ENCODE results near the gene NIPSNAP2. TPM values are rescaled to one million over a fixed set of nuclear protein-coding genes. Genes with fewer than 3 reads are reported as not detected.

The NIPSNAP2 gene
- total and polyA plus RNA-seq, 2 of the 13 experiments (the other 11 are each of a cell fraction or from before 2014, with no cell fraction given): 40.3 to 61.5 TPM

DNA sequence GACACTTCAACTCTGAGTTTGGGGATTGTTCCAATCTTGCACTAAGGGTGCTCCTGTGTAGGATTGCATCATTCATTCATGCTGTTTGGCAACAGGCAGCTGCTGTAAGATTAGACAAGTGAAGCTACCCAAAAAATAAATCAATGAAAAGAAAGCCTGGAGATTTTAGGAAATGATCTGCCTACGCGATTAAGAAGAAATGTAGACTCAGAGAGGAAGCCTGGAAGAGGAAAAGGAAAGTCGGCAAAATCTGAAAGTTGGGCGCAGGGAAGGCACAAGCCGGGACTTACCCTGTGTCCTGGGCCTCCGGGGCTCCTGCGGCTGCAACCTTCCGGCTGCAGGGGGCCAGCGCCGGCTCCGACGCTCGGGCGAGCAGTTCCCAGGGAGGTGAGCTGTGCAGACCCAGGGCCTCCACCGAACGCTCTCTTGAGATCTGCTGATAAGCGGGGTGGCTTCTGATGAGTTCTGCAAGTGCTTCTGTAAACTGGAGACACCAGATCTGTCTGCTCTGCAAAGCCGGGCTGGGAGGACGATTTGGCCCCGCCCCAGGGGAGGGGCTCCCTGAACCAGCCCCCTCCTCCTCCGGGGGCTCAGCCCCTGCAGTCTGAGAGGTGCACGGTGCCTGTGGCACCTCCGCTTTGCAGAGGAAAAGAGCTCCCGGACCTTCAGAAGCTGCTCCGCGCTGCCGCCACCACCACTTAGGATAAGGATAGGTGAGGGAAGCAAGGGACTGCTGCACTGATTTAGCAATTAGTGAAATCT lies 69.5 kb downstream of the NIPSNAP2 start (continued):
- TF ChIP-seq, protein P1, sequence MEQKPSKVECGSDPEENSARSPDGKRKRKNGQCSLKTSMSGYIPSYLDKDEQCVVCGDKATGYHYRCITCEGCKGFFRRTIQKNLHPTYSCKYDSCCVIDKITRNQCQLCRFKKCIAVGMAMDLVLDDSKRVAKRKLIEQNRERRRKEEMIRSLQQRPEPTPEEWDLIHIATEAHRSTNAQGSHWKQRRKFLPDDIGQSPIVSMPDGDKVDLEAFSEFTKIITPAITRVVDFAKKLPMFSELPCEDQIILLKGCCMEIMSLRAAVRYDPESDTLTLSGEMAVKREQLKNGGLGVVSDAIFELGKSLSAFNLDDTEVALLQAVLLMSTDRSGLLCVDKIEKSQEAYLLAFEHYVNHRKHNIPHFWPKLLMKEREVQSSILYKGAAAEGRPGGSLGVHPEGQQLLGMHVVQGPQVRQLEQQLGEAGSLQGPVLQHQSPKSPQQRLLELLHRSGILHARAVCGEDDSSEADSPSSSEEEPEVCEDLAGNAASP (CRISPR knock-in tag; IDR thresholded peaks at IDR 0.05; ENCODE audit: borderline replicate concordance): peak; percentile 49; the same call in 1 of the 2 replicates
- no peak for TF ChIP-seq NFYB (CRISPR knock-in tag; IDR thresholded peaks at IDR 0.05)
- TF ChIP-seq TOE1 (CRISPR knock-in tag; IDR thresholded peaks at IDR 0.05): 0 out of 2 replicates have a peak, but pooled peaks have one; percentile 18
- TF ChIP-seq ZNF891 (CRISPR knock-in tag; IDR thresholded peaks at IDR 0.05): 0 out of 2 replicates have a peak, but pooled peaks have one; percentile 86
- TF ChIP-seq ZNF550 (CRISPR knock-in tag; IDR thresholded peaks at IDR 0.05; ENCODE audit: borderline replicate concordance): no peak
- TF ChIP-seq CEBPG (CRISPR knock-in tag; IDR thresholded peaks at IDR 0.05): peak; percentile 98
- TF ChIP-seq, protein P2, sequence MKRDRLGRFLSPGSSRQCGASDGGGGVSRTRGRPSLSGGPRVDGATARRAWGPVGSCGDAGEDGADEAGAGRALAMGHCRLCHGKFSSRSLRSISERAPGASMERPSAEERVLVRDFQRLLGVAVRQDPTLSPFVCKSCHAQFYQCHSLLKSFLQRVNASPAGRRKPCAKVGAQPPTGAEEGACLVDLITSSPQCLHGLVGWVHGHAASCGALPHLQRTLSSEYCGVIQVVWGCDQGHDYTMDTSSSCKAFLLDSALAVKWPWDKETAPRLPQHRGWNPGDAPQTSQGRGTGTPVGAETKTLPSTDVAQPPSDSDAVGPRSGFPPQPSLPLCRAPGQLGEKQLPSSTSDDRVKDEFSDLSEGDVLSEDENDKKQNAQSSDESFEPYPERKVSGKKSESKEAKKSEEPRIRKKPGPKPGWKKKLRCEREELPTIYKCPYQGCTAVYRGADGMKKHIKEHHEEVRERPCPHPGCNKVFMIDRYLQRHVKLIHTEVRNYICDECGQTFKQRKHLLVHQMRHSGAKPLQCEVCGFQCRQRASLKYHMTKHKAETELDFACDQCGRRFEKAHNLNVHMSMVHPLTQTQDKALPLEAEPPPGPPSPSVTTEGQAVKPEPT (CRISPR knock-in tag; IDR thresholded peaks at IDR 0.05; ENCODE audit: low read depth): no peak
- TF ChIP-seq, protein P3, sequence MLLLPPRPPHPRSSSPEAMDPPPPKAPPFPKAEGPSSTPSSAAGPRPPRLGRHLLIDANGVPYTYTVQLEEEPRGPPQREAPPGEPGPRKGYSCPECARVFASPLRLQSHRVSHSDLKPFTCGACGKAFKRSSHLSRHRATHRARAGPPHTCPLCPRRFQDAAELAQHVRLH (CRISPR knock-in tag; IDR thresholded peaks at IDR 0.05; ENCODE audit: borderline replicate concordance, low read depth): peak; percentile 66; the same call in 1 of the 2 replicates
- TF ChIP-seq IKZF1 (IDR thresholded peaks at IDR 0.05): no peak
- TF ChIP-seq SETDB1 (CRISPR knock-in tag; IDR thresholded peaks at IDR 0.05; ENCODE audit: borderline replicate concordance): no peak
- peak; percentile 60; the same call in 1 of the 2 replicates for TF ChIP-seq MTA1 (CRISPR knock-in tag; IDR thresholded peaks at IDR 0.05; ENCODE audit: borderline replicate concordance)
- TF ChIP-seq ZNF605 (CRISPR knock-in tag; IDR thresholded peaks at IDR 0.05): peak; percentile 91
- peak; percentile 33; the same call in 1 of the 2 replicates for TF ChIP-seq IRF2 (CRISPR knock-in tag; IDR thresholded peaks at IDR 0.05)
- no peak for TF ChIP-seq JARID2 (CRISPR knock-in tag; IDR thresholded peaks at IDR 0.05; ENCODE audit: insufficient replicate concordance)
- TF ChIP-seq ATAD3A (CRISPR knock-in tag; IDR thresholded peaks at IDR 0.05): no peak
- TF ChIP-seq SRSF1 (optimal IDR thresholded peaks at IDR 0.05; ENCODE audit: low read depth, low read length): peak; percentile 91
- TF ChIP-seq SMAD1 (CRISPR knock-in tag; IDR thresholded peaks at IDR 0.05; ENCODE audit: borderline replicate concordance, low read depth): no peak; the same call in 1 of the 2 replicates
- no peak for TF ChIP-seq MED1 (CRISPR knock-in tag; IDR thresholded peaks at IDR 0.05)
- no peak for TF ChIP-seq ATM (IDR thresholded peaks at IDR 0.05; ENCODE audit: borderline replicate concordance)
- TF ChIP-seq, protein P4, sequence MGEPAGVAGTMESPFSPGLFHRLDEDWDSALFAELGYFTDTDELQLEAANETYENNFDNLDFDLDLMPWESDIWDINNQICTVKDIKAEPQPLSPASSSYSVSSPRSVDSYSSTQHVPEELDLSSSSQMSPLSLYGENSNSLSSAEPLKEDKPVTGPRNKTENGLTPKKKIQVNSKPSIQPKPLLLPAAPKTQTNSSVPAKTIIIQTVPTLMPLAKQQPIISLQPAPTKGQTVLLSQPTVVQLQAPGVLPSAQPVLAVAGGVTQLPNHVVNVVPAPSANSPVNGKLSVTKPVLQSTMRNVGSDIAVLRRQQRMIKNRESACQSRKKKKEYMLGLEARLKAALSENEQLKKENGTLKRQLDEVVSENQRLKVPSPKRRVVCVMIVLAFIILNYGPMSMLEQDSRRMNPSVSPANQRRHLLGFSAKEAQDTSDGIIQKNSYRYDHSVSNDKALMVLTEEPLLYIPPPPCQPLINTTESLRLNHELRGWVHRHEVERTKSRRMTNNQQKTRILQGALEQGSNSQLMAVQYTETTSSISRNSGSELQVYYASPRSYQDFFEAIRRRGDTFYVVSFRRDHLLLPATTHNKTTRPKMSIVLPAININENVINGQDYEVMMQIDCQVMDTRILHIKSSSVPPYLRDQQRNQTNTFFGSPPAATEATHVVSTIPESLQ (CRISPR knock-in tag; conservative IDR thresholded peaks at IDR 0.05): 0 out of 2 replicates have a peak, but pooled peaks have one; percentile 30
- TF ChIP-seq KMT2A (CRISPR knock-in tag; IDR thresholded peaks at IDR 0.05): peak; percentile 86
- TF ChIP-seq, protein P5, sequence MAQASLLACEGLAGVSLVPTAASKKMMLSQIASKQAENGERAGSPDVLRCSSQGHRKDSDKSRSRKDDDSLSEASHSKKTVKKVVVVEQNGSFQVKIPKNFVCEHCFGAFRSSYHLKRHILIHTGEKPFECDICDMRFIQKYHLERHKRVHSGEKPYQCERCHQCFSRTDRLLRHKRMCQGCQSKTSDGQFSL (CRISPR knock-in tag; IDR thresholded peaks at IDR 0.05): no peak
- TF ChIP-seq ZNF670 (CRISPR knock-in tag; IDR thresholded peaks at IDR 0.05; ENCODE audit: borderline replicate concordance): no peak
